OCI-LY1 (cell line): ENCODE measurements around the gene NEDD4L.
A peak's percentile ranks its signal among the peaks of the same experiment; 100 is the strongest.

ENCODE experiments used
- H2AFZ ChIP-seq: fragments of 200-600 bp; sonication (generic), shearing (Covaris generic); 2 replicates; pipeline ENCODE4 v1.6.0; 2014; ENCODE audit warnings: antibody characterized with exemption, mild to moderate bottlenecking, low read length
- H3F3A ChIP-seq: fragments of 200-600 bp; sonication (generic), shearing (Covaris generic); 2 replicates; pipeline ENCODE4 v1.6.0; 2014; ENCODE audit warnings: mild to moderate bottlenecking, antibody characterized with exemption, low read length, moderate library complexity; ENCODE audit not compliant: insufficient read depth
- H3K27ac ChIP-seq: fragments of 200-600 bp; sonication (generic); 2 replicates; pipeline ENCODE4 v1.5.1; 2014; ENCODE audit warnings: low read length, mixed run types, mild to moderate bottlenecking, low read depth; ENCODE audit not compliant: poor library complexity, severe bottlenecking
- H3K27me3 ChIP-seq: fragments of 200-600 bp; sonication (generic); 2 replicates; pipeline ENCODE4 v1.6.0; 2014; ENCODE audit warnings: antibody characterized with exemption, mild to moderate bottlenecking, low read length, moderate library complexity; ENCODE audit not compliant: insufficient read depth
- H3K36me3 ChIP-seq: fragments of 200-600 bp; sonication (generic); 2 replicates; pipeline ENCODE4 v1.6.1; 2014; ENCODE audit warnings: mild to moderate bottlenecking, antibody characterized with exemption, low read length, moderate library complexity, mixed read lengths; ENCODE audit not compliant: insufficient read depth
- H3K4me1 ChIP-seq: fragments of 200-600 bp; sonication (generic); 2 replicates; pipeline ENCODE4 v1.5.1; 2014; ENCODE audit warnings: mild to moderate bottlenecking, low read length, moderate library complexity; ENCODE audit not compliant: insufficient read depth, severe bottlenecking
- H3K4me2 ChIP-seq: fragments of 200-600 bp; sonication (generic), shearing (Covaris generic); 2 replicates; pipeline ENCODE4 v1.6.1; 2014; ENCODE audit warnings: low read length
- H3K4me3 ChIP-seq: fragments of 200-600 bp; sonication (generic); 2 replicates; pipeline ENCODE4 v1.5.1; 2014; ENCODE audit warnings: low read length, low read depth, mild to moderate bottlenecking, mixed read lengths; ENCODE audit not compliant: poor library complexity, severe bottlenecking
- H3K79me2 ChIP-seq: fragments of 200-600 bp; shearing (Covaris generic); 2 replicates; pipeline ENCODE4 v1.6.1; 2016; ENCODE audit warnings: mixed run types, low read length, mixed read lengths; ENCODE audit not compliant: insufficient read depth
- H3K9ac ChIP-seq: fragments of 200-600 bp; sonication (generic), shearing (Covaris generic); 2 replicates; pipeline ENCODE4 v1.6.1; 2014; ENCODE audit warnings: mild to moderate bottlenecking, low read length, mixed read lengths
- H3K9me2 ChIP-seq: fragments of 200-600 bp; sonication (generic), shearing (Covaris generic); 2 replicates; pipeline ENCODE4 v1.6.1; 2014; ENCODE audit warnings: low read depth, mild to moderate bottlenecking, low read length, mixed read lengths
- H3K9me3 ChIP-seq: fragments of 200-600 bp; shearing (Covaris generic); 2 replicates; pipeline ENCODE4 v1.6.1; 2014; ENCODE audit warnings: low read length, mixed read lengths
- H4K20me1 ChIP-seq: fragments of 200-600 bp; sonication (generic), shearing (Covaris generic); 2 replicates; pipeline ENCODE4 v1.6.0; 2016; ENCODE audit warnings: mild to moderate bottlenecking, low read length; ENCODE audit not compliant: insufficient read depth
- EZH2 ChIP-seq: fragments of 200-600 bp; sonication (generic), shearing (Covaris generic); IDR thresholded peaks from 2 replicates; pipeline ENCODE4 v1.8.0; 2017; ENCODE audit warnings: borderline replicate concordance, mixed run types, mild to moderate bottlenecking, antibody characterized with exemption, low read length, moderate library complexity, mixed read lengths
- TF ChIP-seq, protein P1 (sequence below): fragments of 200-600 bp; sonication (generic), shearing (Covaris generic); IDR thresholded peaks from 2 replicates; pipeline ENCODE4 v1.5.1; 2017; ENCODE audit warnings: mild to moderate bottlenecking, antibody characterized with exemption, low read length, moderate library complexity, mixed read lengths

Gene NEDD4L

DNA sequence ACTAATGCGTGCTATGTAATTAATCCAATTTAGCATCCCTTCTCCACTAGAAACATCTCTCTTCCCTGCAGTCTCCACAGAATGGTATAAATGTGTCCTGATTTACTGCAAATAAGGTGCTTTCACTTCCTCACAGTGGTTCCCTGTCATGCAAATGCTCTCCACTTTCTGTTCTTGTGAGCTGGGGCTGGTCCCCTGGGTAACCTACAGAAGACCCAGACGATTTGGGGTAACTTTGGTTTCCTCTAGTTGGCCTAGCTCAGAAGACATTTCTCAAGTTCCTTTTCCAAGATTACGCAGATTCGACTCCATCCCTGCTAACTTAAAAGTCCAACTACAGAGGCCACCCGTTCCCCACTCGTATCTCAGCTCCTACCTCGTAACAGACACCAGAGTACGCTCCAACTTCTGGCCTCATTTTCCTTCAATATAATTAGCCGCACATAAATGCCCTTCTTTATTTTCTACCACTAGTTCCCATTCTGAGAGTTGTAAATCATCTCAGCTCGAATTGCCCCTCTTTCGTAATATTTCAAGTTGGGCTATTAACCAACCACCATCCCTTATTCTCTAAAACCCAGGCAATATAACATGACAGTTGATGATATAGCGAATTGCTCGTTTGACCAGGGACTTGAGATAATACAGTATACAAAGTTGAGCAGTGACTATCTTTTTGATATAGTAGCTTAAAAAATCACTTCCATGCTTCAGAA lies 28.8 kb upstream of the NEDD4L start:
- Histone ChIP-seq H3K79me2 (no peaks in the 10 kb centered on the region), H2AFZ (no peak overlapping the region), H3K4me1 (peaks cover 13% of the 10 kb centered on the region), H3K36me3 (no peaks in the 10 kb centered on the region), H3K9me3 (no peaks in the 10 kb centered on the region), H3K4me3 (no peak overlapping the region), H3K9me2 (no peaks in the 10 kb centered on the region), H3K4me2 (no peak overlapping the region), H3K9ac (no peak overlapping the region), H4K20me1 (no peaks in the 10 kb centered on the region), H3K27ac (peak overlapping the region; percentile 27), H3K27me3 (no peaks in the 10 kb centered on the region), H3F3A (no peaks in the 10 kb centered on the region)
- TF ChIP-seq, protein P1, sequence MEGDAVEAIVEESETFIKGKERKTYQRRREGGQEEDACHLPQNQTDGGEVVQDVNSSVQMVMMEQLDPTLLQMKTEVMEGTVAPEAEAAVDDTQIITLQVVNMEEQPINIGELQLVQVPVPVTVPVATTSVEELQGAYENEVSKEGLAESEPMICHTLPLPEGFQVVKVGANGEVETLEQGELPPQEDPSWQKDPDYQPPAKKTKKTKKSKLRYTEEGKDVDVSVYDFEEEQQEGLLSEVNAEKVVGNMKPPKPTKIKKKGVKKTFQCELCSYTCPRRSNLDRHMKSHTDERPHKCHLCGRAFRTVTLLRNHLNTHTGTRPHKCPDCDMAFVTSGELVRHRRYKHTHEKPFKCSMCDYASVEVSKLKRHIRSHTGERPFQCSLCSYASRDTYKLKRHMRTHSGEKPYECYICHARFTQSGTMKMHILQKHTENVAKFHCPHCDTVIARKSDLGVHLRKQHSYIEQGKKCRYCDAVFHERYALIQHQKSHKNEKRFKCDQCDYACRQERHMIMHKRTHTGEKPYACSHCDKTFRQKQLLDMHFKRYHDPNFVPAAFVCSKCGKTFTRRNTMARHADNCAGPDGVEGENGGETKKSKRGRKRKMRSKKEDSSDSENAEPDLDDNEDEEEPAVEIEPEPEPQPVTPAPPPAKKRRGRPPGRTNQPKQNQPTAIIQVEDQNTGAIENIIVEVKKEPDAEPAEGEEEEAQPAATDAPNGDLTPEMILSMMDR, result no peak
- no peak for TF ChIP-seq EZH2

GRCh38 chr18:58017267-58017666 lies 26.8 kb upstream of the NEDD4L start:
- Histone ChIP-seq H3K4me2 (no peak overlapping the region), H3K79me2 (no peaks in the 10 kb centered on the region), H2AFZ (no peak overlapping the region), H3K4me3 (no peak overlapping the region), H3K4me1 (peaks cover 13% of the 10 kb centered on the region), H3K9ac (no peak overlapping the region), H3F3A (no peaks in the 10 kb centered on the region), H3K9me2 (no peaks in the 10 kb centered on the region), H3K9me3 (no peaks in the 10 kb centered on the region), H3K36me3 (no peaks in the 10 kb centered on the region), H3K27ac (no peak overlapping the region), H4K20me1 (no peaks in the 10 kb centered on the region), H3K27me3 (no peaks in the 10 kb centered on the region)
- TF ChIP-seq, protein P1, result no peak
- no peak for TF ChIP-seq EZH2

DNA sequence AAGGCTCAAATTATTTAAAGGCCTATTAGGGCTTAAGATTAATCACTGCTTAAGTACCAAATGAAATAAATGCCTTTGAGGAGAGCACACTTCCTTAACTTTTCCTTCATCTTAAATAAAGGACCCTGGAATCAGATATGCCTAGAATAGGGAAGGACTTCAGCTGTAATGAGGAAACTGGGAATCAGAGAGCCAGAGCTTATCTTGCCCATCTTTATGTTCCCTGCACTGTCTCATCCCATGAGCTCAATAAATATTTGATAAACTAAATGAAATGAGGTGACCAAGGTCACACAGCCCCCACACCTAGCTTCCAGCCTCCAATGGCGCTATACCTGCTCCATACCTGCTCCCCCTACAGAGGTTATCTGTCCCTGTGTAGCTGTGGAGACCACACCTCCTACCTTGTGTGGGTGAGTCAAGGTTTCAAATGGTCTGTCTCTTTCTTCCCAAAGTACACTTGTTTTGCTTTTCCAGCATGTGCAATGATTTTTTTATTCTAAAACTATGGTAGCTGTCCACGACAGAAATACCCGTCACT lies 23.4 kb upstream of the NEDD4L start:
- H3K79me2 ChIP-seq, result no peaks in the 10 kb centered on the region
- H3K27me3 ChIP-seq, result no peaks in the 10 kb centered on the region
- H3K36me3 ChIP-seq, result no peaks in the 10 kb centered on the region
- no peaks in the 10 kb centered on the region for H3F3A ChIP-seq
- no peak overlapping the region for H3K9ac ChIP-seq
- no peak overlapping the region for H3K27ac ChIP-seq
- H3K9me2 ChIP-seq, result no peaks in the 10 kb centered on the region
- no peaks in the 10 kb centered on the region for H3K9me3 ChIP-seq
- no peak overlapping the region for H3K4me2 ChIP-seq
- H3K4me3 ChIP-seq, result no peak overlapping the region
- TF ChIP-seq, protein P1, result no peak
- TF ChIP-seq EZH2, result no peak
- peaks cover under 1% of the 10 kb centered on the region for H3K4me1 ChIP-seq
- no peaks in the 10 kb centered on the region for H4K20me1 ChIP-seq
- H2AFZ ChIP-seq, result no peak overlapping the region
